ENCODE data around the gene GRM7.

GRM7 gene

GRCh38 chr3:7658294-7658693, 797.4 kb downstream of the GRM7 start:
- Histone ChIP-seq H3K4me1 (ENCODE audit: insufficient read depth, low read length) (no peaks in the 10 kb centered on the region), H3K27ac (ENCODE audit: low read depth, low read length) (no peak overlapping the region)

GRCh38 chr3:7659079-7659478, 798.2 kb downstream of the GRM7 start:
- H3K4me3 ChIP-seq (ENCODE audit: low read depth in 1 of 2, low read length in 2 of 2): no peak overlapping the region
- H3K9me3 ChIP-seq (ENCODE audit: low read length): no peaks in the 10 kb centered on the region
- H3K27me3 ChIP-seq (ENCODE audit: control insufficient read depth in 1 of 2, insufficient read depth in 2 of 2, low read length in 2 of 2): no peaks in the 10 kb centered on the region
- no peaks in the 10 kb centered on the region for H3K4me1 ChIP-seq (ENCODE audit: insufficient read depth, low read length)
- H3K27ac ChIP-seq (ENCODE audit: low read depth, low read length): no peak overlapping the region
- no peaks in the 10 kb centered on the region for H3K36me3 ChIP-seq (ENCODE audit: insufficient read depth, low read length)
- no peak overlapping the region for H3K9ac ChIP-seq (ENCODE audit: low read length)

More at GRCh38 chr3:7658294-7658693, 797.4 kb downstream of the GRM7 start:
- Histone ChIP-seq H3K9me3 (ENCODE audit: low read length) (no peaks in the 10 kb centered on the region), H3K9ac (ENCODE audit: low read length) (no peak overlapping the region), H3K4me3 (ENCODE audit: low read depth in 1 of 2, low read length in 2 of 2) (no peak overlapping the region), H3K27me3 (ENCODE audit: control insufficient read depth in 1 of 2, insufficient read depth in 2 of 2, low read length in 2 of 2) (no peaks in the 10 kb centered on the region), H3K36me3 (ENCODE audit: insufficient read depth, low read length) (no peaks in the 10 kb centered on the region)

DNA sequence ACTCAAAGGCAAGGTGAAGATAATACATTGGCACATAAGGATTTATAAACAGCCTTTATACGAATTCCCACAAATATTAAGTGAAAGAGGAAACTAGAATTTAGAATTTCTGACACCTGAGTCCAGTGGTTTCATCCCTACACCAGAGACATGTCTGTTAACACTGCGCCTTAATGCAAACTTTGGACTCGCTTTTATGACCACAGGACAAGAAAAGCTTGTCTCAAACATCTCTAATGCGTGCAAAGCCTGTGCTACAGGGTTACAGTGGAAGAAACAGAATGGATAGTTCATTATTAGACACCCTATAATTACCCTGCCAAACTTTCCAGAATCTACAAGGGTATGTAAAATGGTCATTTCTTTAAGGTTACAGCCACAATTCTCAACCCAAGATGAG, 802.9 kb downstream of the GRM7 start:
- H3K27me3 ChIP-seq (ENCODE audit: control insufficient read depth in 1 of 2, insufficient read depth in 2 of 2, low read length in 2 of 2): no peaks in the 10 kb centered on the region
- H3K27ac ChIP-seq (ENCODE audit: low read depth, low read length): no peak overlapping the region
- no peak overlapping the region for H3K4me3 ChIP-seq (ENCODE audit: low read depth in 1 of 2, low read length in 2 of 2)
- H3K9ac ChIP-seq (ENCODE audit: low read length): no peak overlapping the region
- H3K36me3 ChIP-seq (ENCODE audit: insufficient read depth, low read length): no peaks in the 10 kb centered on the region
- H3K9me3 ChIP-seq (ENCODE audit: low read length): no peaks in the 10 kb centered on the region
- no peaks in the 10 kb centered on the region for H3K4me1 ChIP-seq (ENCODE audit: insufficient read depth, low read length)

- no peak overlapping the region for H3K9ac ChIP-seq (ENCODE audit: low read length)
- H3K9me3 ChIP-seq (ENCODE audit: low read length): no peaks in the 10 kb centered on the region
- no peaks in the 10 kb centered on the region for H3K4me1 ChIP-seq (ENCODE audit: insufficient read depth, low read length)
- no peak overlapping the region for H3K27ac ChIP-seq (ENCODE audit: low read depth, low read length)
- H3K27me3 ChIP-seq (ENCODE audit: control insufficient read depth in 1 of 2, insufficient read depth in 2 of 2, low read length in 2 of 2): no peaks in the 10 kb centered on the region
- no peaks in the 10 kb centered on the region for H3K36me3 ChIP-seq (ENCODE audit: insufficient read depth, low read length)
- H3K4me3 ChIP-seq (ENCODE audit: low read depth in 1 of 2, low read length in 2 of 2): no peak overlapping the region
Measured at GRCh38 chr3:7667774-7668173, 806.9 kb downstream of the GRM7 start.

- no peaks in the 10 kb centered on the region for H3K27me3 ChIP-seq (ENCODE audit: control insufficient read depth in 1 of 2, insufficient read depth in 2 of 2, low read length in 2 of 2)
- no peaks in the 10 kb centered on the region for H3K4me1 ChIP-seq (ENCODE audit: insufficient read depth, low read length)
- H3K27ac ChIP-seq (ENCODE audit: low read depth, low read length): no peak overlapping the region
- H3K4me3 ChIP-seq (ENCODE audit: low read depth in 1 of 2, low read length in 2 of 2): no peak overlapping the region
- no peaks in the 10 kb centered on the region for H3K36me3 ChIP-seq (ENCODE audit: insufficient read depth, low read length)
- H3K9me3 ChIP-seq (ENCODE audit: low read length): no peaks in the 10 kb centered on the region
- H3K9ac ChIP-seq (ENCODE audit: low read length): no peak overlapping the region
Measured at GRCh38 chr3:7669641-7670040, 808.7 kb downstream of the GRM7 start.

GRCh38 chr3:7678521-7678920, 817.6 kb downstream of the GRM7 start:
- Histone ChIP-seq H3K9ac (ENCODE audit: low read length) (no peak overlapping the region), H3K4me1 (ENCODE audit: insufficient read depth, low read length) (no peaks in the 10 kb centered on the region), H3K36me3 (ENCODE audit: insufficient read depth, low read length) (no peaks in the 10 kb centered on the region), H3K4me3 (ENCODE audit: low read depth in 1 of 2, low read length in 2 of 2) (no peak overlapping the region), H3K9me3 (ENCODE audit: low read length) (no peaks in the 10 kb centered on the region), H3K27me3 (ENCODE audit: control insufficient read depth in 1 of 2, insufficient read depth in 2 of 2, low read length in 2 of 2) (no peaks in the 10 kb centered on the region), H3K27ac (ENCODE audit: low read depth, low read length) (no peak overlapping the region)

- Histone ChIP-seq H3K9me3 (ENCODE audit: low read length) (no peaks in the 10 kb centered on the region), H3K9ac (ENCODE audit: low read length) (no peak overlapping the region), H3K4me1 (ENCODE audit: insufficient read depth, low read length) (no peaks in the 10 kb centered on the region), H3K36me3 (ENCODE audit: insufficient read depth, low read length) (no peaks in the 10 kb centered on the region), H3K27me3 (ENCODE audit: control insufficient read depth in 1 of 2, insufficient read depth in 2 of 2, low read length in 2 of 2) (no peaks in the 10 kb centered on the region), H3K4me3 (ENCODE audit: low read depth in 1 of 2, low read length in 2 of 2) (no peak overlapping the region), H3K27ac (ENCODE audit: low read depth, low read length) (no peak overlapping the region)
Measured at GRCh38 chr3:7682822-7683229, 821.9 kb downstream of the GRM7 start.

DNA sequence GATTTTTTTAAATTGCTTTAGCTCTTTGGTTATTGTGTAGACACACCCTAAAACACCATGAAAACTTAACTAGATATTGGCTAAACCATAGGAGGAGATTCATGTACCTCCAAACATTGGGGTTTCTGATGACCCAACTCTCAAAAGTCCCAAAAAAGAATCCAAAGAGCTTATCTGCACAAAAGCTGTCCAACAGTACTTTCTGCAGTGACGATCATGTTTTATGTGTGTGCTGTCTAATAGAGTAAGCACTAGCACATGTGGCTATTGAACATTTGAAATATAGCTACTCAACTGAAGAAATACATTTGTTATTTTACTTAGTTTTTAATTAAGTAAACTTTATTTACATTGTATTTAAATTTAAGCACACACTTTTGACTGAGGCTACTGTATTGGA, 822.5 kb downstream of the GRM7 start:
- Histone ChIP-seq H3K27me3 (ENCODE audit: control insufficient read depth in 1 of 2, insufficient read depth in 2 of 2, low read length in 2 of 2) (no peaks in the 10 kb centered on the region), H3K36me3 (ENCODE audit: insufficient read depth, low read length) (no peaks in the 10 kb centered on the region), H3K4me1 (ENCODE audit: insufficient read depth, low read length) (no peaks in the 10 kb centered on the region), H3K9ac (ENCODE audit: low read length) (no peak overlapping the region), H3K9me3 (ENCODE audit: low read length) (no peaks in the 10 kb centered on the region), H3K27ac (ENCODE audit: low read depth, low read length) (no peak overlapping the region), H3K4me3 (ENCODE audit: low read depth in 1 of 2, low read length in 2 of 2) (no peak overlapping the region)

GRCh38 chr3:7684182-7684715, 823.3 kb downstream of the GRM7 start:
- Histone ChIP-seq H3K4me3 (ENCODE audit: low read depth in 1 of 2, low read length in 2 of 2) (no peak overlapping the region), H3K9ac (ENCODE audit: low read length) (no peak overlapping the region), H3K4me1 (ENCODE audit: insufficient read depth, low read length) (no peaks in the 10 kb centered on the region), H3K27ac (ENCODE audit: low read depth, low read length) (no peak overlapping the region), H3K9me3 (ENCODE audit: low read length) (no peaks in the 10 kb centered on the region), H3K27me3 (ENCODE audit: control insufficient read depth in 1 of 2, insufficient read depth in 2 of 2, low read length in 2 of 2) (no peaks in the 10 kb centered on the region), H3K36me3 (ENCODE audit: insufficient read depth, low read length) (no peaks in the 10 kb centered on the region)

DNA sequence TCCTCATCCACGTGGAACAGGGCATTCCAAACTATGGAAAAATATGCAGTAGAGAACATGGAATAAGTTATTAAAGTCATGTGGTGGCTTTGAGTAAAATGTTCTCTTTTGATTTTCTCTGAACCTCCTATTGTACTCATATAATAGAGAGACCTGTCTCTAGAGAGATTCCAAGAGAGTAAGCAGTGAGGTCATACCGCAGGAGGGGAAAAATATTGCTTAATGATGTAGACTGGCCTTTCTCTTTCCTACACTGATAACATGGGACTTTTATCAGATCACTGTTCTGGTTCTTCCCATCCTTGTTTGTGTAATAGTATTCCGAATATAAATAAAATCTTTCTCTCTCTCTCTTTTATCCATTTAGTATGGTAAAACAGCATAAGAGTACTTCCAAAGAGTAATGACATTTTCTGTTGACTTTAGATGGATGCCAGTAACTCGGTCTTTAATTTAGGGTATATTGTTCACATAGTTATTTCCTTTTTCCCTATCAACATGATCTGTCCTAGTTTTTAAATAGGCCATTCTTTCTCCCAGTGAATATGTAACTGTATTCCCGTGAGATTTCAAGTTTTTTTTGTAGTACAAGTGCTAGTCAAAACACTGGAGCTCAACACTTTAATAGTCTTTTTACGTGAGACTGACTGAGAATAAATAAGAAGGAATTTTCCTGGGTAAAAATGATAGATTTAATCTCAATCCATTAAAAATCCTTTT, 826.7 kb downstream of the GRM7 start:
- Histone ChIP-seq H3K9ac (ENCODE audit: low read length) (no peak overlapping the region), H3K27me3 (ENCODE audit: control insufficient read depth in 1 of 2, insufficient read depth in 2 of 2, low read length in 2 of 2) (no peaks in the 10 kb centered on the region), H3K4me3 (ENCODE audit: low read depth in 1 of 2, low read length in 2 of 2) (no peak overlapping the region), H3K4me1 (ENCODE audit: insufficient read depth, low read length) (no peaks in the 10 kb centered on the region), H3K9me3 (ENCODE audit: low read length) (no peaks in the 10 kb centered on the region), H3K36me3 (ENCODE audit: insufficient read depth, low read length) (no peaks in the 10 kb centered on the region), H3K27ac (ENCODE audit: low read depth, low read length) (no peak overlapping the region)

- Histone ChIP-seq H3K4me3 (ENCODE audit: low read depth in 1 of 2, low read length in 2 of 2) (no peak overlapping the region), H3K36me3 (ENCODE audit: insufficient read depth, low read length) (no peaks in the 10 kb centered on the region), H3K9me3 (ENCODE audit: low read length) (no peaks in the 10 kb centered on the region), H3K9ac (ENCODE audit: low read length) (no peak overlapping the region), H3K4me1 (ENCODE audit: insufficient read depth, low read length) (no peaks in the 10 kb centered on the region), H3K27ac (ENCODE audit: low read depth, low read length) (no peak overlapping the region), H3K27me3 (ENCODE audit: control insufficient read depth in 1 of 2, insufficient read depth in 2 of 2, low read length in 2 of 2) (no peaks in the 10 kb centered on the region)
Measured at GRCh38 chr3:7692866-7693265, 832.0 kb downstream of the GRM7 start.

- Histone ChIP-seq H3K4me3 (ENCODE audit: low read depth in 1 of 2, low read length in 2 of 2) (no peak overlapping the region), H3K36me3 (ENCODE audit: insufficient read depth, low read length) (no peaks in the 10 kb centered on the region), H3K27me3 (ENCODE audit: control insufficient read depth in 1 of 2, insufficient read depth in 2 of 2, low read length in 2 of 2) (no peaks in the 10 kb centered on the region), H3K27ac (ENCODE audit: low read depth, low read length) (no peak overlapping the region), H3K9me3 (ENCODE audit: low read length) (no peaks in the 10 kb centered on the region), H3K9ac (ENCODE audit: low read length) (no peak overlapping the region), H3K4me1 (ENCODE audit: insufficient read depth, low read length) (no peaks in the 10 kb centered on the region)
Measured at GRCh38 chr3:7693976-7694375, 833.1 kb downstream of the GRM7 start.
